ENCODE data around the gene KCNH3.
"Not testable (repeated sequence)": the region's sequence is repeated elsewhere in the genome, so short reads cannot be mapped to it uniquely, and the experiment has no call there.

Gene KCNH3

DNA sequence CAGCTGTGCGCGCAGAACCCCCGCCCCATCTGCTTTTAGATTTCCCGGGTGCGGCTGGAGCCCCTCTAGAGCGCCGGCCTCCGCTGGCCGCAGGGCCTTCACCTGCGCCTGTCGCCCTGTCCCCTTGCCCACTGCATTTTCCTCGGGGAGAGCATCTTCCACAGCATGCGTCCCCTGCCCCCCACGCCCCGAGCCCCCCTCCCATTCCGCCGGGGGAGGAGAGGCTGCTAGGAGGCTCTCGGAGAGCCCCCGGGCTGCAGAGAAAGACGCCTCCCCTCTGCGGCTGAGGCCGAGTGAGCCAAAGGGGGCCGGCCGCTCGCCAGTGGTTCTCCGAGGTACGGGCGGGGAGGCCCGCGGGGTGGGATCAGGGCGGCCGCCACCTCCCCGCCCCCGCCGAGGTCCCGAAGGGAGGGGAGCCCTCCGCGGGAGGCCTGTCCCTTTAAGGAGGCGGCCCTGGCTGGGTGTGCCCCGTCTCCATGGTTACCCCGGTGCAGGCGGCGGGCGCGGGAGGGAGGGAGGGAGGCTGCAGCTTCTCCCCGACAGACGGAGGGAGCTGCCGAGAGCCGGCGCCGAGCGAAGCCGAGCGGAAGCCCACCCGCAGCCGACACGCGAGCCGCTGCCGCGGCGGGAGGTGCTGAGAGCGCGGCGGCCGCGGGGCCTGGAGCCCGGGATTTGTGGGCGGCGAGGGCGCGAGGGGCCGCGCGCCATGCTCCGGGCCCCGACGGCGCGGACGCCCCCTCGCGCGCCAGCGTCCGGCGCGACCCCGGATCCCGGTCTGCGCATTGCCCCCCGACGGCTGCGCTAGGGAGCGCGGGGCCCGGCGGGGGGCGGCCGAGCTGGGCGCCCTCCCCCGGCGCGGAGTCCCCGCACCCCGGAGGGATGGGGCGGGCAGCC lies at the start of gene KCNH3:
KCNH3 (plus strand) TSS at position 521 of the 894 bp plus-strand sequence. CDS start 387 bp downstream, outside the sequence.
- DNase-seq (ENCODE audit: low read depth): peak; percentile 80

DNA sequence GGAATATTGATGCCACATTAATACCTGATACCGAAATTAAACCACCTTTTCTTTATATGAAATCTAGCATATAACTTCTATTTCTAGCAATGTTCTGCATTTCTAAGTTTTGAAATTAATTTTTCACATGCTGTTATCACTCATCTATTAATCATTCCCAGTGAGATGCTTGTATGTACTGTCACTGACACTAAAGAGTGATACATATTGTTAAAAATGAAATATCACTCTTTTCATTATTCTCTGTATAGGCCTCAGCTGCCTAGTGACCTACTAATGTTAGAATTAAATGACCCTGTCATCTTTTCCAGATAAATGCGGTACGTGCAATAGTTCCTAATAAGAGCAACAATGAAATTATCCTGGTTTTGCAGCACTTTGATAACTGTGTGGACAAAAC lies 49.7 kb upstream of the KCNH3 start:
- DNase-seq (ENCODE audit: low read depth): no peak

DNA sequence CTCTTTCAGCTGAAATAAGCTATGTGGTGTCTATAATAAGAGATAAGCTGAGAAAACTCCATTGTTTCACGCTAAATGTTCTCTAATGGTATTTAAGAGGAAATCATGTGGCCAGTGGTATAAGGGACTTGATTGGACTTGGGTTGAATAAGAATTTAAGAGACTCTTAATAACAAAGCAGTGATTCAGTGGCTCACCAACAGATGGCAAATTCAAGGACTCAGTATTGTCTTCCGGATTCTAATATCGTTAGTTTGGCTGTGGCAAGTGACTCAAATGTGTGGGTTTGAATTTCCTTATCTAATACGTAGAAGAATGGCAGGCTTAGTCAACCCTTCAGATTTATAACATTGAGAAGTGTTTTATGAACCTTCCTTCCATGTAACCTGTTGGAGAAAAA lies 49.1 kb upstream of the KCNH3 start:
- no peak for DNase-seq (ENCODE audit: low read depth)

- DNase-seq (ENCODE audit: low read depth): no peak
Observed at GRCh38 chr12:49491823-49492222, 47.0 kb upstream of the KCNH3 start.

GRCh38 chr12:49493900-49494299 lies 44.9 kb upstream of the KCNH3 start:
- no peak for DNase-seq (ENCODE audit: low read depth)

DNA sequence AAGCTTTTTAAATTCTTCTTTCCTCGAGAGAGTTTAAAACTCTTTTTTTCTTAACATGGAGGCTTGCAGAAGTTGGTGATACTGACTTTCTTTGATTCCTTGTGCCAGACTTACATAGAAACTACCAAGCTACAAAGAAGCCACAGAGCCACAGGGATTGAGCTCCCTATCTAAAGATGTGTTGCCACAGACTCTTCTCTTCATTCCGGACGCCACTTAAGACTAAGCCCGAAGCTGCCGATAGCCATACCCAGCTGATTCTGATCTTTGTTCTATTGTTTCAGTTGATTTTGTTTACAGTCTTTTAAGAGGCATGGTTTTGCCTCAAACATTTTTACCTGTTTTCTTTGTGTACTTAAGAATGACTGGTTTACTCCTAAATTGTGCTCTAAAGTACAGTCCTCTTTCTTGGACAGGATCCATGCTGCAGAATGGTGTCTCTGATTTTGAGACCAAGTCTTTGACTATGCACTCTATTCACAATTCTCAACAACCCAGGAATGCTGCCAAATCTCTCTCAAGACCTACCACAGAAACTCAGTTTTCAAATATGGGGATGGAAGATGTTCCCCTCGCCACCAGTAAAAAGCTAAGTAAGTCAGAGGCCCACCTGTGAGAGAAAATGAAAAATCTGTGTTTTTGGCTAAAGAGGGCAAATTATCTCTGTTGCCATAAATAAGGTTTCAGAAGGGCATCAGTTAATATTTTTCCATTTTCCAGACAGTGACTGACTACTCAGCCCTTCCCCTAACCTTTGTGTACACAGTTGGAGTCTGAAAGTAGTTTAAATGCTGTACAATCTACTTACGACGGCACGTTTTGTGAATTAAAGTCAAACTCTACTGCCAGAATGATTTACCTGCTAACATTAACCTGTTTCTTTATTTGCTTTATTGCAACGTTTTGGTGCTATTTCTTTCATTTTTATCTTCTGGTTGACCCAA lies 42.1 kb upstream of the KCNH3 start:
- DNase-seq (ENCODE audit: low read depth): no peak

GRCh38 chr12:49501895-49502294 lies 36.9 kb upstream of the KCNH3 start:
- no peak for DNase-seq (ENCODE audit: low read depth)

DNA sequence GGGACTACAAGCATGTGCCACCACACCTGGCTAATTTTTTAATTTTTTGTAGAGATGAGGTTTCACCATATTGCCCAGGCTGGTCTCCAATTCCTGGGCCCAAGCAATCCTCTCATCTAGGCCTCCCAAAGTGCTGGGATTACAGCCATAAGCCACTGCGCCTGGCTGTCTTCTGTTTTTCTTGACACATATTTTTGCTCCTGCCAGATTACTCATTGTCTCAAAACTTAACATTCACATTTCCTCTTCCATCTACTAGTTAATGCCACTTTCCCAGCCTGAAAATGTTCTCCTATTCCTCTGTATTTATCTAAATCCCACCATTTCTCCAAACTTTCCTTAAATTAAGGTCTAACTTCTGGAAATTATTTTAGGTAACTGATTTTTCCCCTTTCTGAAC lies 36.2 kb upstream of the KCNH3 start:
- DNase-seq (ENCODE audit: low read depth): no peak

DNA sequence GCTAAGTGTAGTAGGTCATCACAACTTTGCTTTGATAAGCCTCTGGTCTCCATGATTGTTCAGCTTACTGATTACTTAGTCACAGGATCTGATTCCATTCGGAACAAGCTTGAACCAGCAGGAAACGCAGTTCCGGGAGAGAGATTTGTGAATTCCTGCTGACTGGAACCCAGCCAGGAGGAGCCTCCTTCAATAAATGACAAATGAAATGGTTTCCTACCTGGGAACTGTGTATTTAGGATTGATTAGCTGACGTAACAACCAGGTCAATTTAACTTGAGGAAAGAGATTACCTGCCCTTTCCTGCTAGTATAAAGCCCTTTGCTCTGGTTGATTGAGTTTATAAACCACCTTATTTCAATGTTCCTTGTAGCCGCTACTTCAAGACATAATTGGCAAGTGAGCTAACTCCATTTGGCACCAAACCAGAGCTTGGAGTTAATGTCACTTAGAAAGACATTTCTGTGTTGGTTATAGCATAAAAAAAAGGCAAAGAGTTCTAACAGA lies 35.1 kb upstream of the KCNH3 start:
- no peak for DNase-seq (ENCODE audit: low read depth)

GRCh38 chr12:49505672-49506071 lies 33.2 kb upstream of the KCNH3 start:
- no peak for DNase-seq (ENCODE audit: low read depth)

DNA sequence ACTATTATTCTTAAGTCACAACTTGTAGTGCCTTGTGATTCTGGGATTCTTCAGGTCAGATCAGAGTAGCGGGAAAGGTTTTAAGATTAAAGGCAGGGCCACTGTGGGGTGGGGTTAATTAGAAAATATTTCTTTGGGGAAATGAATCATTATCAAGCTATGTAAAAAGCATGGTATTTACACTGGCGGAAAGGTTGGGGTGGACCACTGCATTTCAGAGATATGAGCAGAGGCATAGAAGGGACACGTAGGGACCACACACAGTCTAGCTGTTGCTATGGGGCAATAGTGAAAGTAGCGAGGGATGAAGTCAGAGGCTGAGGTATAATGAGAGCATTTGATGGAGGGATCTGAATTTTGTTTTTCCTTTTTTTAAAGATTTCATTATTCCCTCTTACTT lies 31.7 kb upstream of the KCNH3 start:
- DNase-seq (ENCODE audit: low read depth): no peak

DNA sequence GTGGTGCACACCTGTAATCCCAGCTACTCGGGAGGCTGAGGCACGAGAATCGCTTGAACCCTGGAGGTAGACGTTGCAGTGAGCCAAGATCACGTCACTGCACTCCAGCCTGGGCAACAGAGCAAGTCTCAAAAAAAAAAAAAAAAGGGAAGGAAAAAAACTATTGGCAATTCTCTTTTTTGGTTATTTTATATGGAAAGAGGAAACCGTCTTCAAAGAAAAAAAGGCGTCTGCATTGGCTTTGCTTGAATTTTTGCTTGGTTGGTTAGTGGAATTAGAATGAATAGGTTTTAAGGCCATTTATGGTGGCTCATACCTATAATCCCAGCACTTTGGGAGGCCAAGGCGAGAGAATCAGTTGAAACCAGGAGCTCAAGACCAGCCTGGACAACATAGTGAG lies 29.1 kb upstream of the KCNH3 start:
- DNase-seq (ENCODE audit: low read depth): not testable (repeated sequence)

- no peak for DNase-seq (ENCODE audit: low read depth)
Observed at GRCh38 chr12:49511410-49511809, 27.4 kb upstream of the KCNH3 start.

DNA sequence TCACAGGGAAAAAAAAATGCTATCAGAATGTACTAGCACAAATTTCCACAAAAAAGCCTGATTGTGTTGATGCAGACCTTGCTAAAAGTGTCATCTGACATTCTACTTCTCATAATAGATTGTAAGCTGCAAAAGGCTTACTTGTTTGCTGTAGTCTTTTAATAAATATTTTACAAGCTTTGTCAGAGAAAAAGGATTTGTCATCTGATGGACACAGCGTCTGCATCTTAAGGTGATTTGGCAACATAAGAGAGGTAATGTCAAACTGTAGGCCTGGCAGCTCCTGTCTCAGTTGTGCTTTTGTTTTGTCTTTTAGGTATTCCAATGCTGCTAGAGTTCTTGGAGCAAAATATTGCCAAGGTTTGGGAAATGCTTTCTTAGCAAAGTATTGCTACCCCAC lies 26.3 kb upstream of the KCNH3 start:
- DNase-seq (ENCODE audit: low read depth): no peak

DNA sequence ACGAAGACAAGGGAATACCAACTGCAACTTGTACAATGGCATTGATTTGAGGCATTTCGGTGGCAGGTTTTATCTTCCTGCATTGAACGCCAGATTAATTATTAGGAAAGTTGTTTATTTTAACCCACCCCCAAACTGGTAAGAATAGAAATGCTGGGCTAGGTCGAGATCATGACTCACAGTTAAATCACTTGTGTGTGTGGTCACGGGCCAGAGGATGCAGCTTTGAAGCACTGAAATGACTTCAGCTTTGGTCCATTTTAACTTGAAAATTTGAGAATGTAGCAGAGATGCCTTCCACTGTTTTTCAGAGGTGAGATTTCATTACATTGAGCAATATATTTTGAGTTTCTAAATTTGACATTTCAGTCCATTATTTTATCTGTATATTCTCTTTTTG lies 23.6 kb upstream of the KCNH3 start:
- no peak for DNase-seq (ENCODE audit: low read depth)

DNA sequence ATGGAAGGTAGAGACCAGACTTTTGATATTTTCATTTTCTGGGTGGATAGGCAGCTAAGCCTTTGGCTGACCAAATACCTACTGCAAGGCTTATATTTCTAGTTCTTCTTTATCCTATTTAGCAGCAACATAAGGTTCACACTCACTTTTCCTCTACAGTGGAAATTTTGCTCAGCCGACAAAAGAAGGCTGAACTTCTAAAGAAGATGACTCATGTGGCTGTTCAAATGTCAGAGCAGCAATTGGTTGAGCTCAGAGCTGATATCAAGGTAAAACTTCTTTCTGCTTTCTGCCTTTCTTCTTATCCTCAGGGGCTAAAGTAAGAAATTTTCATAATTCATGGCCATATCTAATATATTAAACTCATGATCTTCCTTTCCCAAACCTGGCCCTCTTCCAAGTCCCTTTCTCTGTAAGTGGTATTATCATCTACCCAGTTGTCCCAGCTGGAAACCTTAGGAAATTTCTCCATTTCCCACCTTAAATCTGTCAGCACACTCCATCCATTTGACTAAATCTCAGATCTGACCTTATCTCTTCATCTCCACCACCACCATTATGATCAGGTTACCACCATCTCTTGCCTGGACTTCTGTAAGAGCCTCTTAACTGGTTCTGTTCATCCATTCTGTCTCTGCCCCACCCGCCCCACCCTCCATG lies 19.8 kb upstream of the KCNH3 start:
- DNase-seq (ENCODE audit: low read depth): no peak

GRCh38 chr12:49519574-49519936 lies 19.3 kb upstream of the KCNH3 start:
- no peak for DNase-seq (ENCODE audit: low read depth)

GRCh38 chr12:49521389-49521788 lies 17.4 kb upstream of the KCNH3 start:
- no peak for DNase-seq (ENCODE audit: low read depth)

GRCh38 chr12:49524660-49525324 lies 14.0 kb upstream of the KCNH3 start:
- DNase-seq (ENCODE audit: low read depth): no peak

GRCh38 chr12:49525942-49526341 lies 12.9 kb upstream of the KCNH3 start:
- no peak for DNase-seq (ENCODE audit: low read depth)

- DNase-seq (ENCODE audit: low read depth): no peak
Observed at GRCh38 chr12:49527361-49528130, 11.3 kb upstream of the KCNH3 start.
